Measurements from ENCODE around the gene TIMM10.

Gene TIMM10

DNA sequence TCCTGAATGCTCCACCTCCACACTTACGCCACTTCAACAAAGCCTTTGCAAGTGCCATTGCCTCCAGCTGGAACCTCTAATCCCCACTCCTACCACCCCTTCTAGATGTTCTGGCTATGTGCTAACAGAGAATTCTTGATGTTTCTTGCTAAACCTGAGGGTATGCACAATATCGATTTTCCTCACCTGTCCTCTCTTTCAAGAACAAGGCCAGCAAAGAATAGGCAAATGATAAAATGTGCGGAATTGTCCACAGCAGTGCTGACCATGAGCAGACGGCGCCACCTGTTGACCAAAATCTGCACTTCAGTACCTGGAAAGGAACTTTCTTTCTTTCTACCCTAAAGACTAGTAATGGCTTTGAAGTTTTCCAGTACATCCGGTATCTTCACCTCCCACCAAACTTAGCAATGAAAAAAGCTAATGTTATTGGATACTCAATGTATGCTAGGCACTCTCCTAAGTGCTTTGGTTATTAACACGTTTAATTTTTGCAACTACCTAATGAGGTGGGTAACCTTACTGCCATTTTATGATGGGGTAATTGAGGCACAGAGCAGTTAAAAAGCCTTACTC is 3.4 kb downstream of the TIMM10 start:
- H3K27ac ChIP-seq (replicated peaks), result no peak overlapping the region
- no peaks in the 10 kb centered on the region for H3K27me3 ChIP-seq (ENCODE audit: insufficient read depth, poor library complexity, severe bottlenecking)
- DNase-seq (ENCODE audit: low read depth in 1 of 2, low spot score in 1 of 2), result peak in 1 of 2 experiments; percentile 69
- TF ChIP-seq, protein P1, sequence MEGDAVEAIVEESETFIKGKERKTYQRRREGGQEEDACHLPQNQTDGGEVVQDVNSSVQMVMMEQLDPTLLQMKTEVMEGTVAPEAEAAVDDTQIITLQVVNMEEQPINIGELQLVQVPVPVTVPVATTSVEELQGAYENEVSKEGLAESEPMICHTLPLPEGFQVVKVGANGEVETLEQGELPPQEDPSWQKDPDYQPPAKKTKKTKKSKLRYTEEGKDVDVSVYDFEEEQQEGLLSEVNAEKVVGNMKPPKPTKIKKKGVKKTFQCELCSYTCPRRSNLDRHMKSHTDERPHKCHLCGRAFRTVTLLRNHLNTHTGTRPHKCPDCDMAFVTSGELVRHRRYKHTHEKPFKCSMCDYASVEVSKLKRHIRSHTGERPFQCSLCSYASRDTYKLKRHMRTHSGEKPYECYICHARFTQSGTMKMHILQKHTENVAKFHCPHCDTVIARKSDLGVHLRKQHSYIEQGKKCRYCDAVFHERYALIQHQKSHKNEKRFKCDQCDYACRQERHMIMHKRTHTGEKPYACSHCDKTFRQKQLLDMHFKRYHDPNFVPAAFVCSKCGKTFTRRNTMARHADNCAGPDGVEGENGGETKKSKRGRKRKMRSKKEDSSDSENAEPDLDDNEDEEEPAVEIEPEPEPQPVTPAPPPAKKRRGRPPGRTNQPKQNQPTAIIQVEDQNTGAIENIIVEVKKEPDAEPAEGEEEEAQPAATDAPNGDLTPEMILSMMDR (IDR thresholded peaks at IDR 0.05; ENCODE audit: insufficient read depth, low read length), result peak; percentile 86
- TF ChIP-seq POLR2AphosphoS5 (IDR thresholded peaks at IDR 0.05; ENCODE audit: low read depth), result no peak
- no peak overlapping the region for H3K4me3 ChIP-seq (replicated peaks; ENCODE audit: insufficient read depth, low read length)

DNA sequence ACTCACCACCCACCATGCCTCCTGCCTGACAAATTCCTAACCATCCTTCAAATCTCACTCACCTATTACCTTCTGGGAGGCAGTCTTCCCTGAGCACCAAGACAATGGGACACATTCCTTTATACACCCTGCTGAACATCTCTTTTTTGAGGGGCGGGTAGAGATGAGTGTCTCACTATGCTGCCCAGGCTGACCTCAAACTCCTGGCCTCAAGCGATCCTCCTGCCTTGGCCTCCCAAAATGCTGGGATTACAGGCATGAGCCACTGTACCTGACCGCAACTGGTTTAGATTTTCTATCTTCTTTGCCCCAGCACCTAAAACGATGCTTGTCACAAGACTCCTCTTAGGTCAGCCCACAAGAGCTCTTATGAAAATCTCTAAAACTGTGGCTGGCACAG is 7.1 kb downstream of the TIMM10 start:
- TF ChIP-seq SPI1 (IDR thresholded peaks at IDR 0.05; ENCODE audit: borderline replicate concordance, low read depth) (no peak), GABPA (IDR thresholded peaks at IDR 0.05; ENCODE audit: low read depth) (no peak), POLR2AphosphoS5 (IDR thresholded peaks at IDR 0.05; ENCODE audit: low read depth) (no peak)
- TF ChIP-seq, protein P1 (IDR thresholded peaks at IDR 0.05; ENCODE audit: insufficient read depth, low read length), result no peak
- TF ChIP-seq, protein P2, sequence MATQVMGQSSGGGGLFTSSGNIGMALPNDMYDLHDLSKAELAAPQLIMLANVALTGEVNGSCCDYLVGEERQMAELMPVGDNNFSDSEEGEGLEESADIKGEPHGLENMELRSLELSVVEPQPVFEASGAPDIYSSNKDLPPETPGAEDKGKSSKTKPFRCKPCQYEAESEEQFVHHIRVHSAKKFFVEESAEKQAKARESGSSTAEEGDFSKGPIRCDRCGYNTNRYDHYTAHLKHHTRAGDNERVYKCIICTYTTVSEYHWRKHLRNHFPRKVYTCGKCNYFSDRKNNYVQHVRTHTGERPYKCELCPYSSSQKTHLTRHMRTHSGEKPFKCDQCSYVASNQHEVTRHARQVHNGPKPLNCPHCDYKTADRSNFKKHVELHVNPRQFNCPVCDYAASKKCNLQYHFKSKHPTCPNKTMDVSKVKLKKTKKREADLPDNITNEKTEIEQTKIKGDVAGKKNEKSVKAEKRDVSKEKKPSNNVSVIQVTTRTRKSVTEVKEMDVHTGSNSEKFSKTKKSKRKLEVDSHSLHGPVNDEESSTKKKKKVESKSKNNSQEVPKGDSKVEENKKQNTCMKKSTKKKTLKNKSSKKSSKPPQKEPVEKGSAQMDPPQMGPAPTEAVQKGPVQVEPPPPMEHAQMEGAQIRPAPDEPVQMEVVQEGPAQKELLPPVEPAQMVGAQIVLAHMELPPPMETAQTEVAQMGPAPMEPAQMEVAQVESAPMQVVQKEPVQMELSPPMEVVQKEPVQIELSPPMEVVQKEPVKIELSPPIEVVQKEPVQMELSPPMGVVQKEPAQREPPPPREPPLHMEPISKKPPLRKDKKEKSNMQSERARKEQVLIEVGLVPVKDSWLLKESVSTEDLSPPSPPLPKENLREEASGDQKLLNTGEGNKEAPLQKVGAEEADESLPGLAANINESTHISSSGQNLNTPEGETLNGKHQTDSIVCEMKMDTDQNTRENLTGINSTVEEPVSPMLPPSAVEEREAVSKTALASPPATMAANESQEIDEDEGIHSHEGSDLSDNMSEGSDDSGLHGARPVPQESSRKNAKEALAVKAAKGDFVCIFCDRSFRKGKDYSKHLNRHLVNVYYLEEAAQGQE (IDR thresholded peaks at IDR 0.05; ENCODE audit: insufficient replicate concordance, low read depth), result no peak
- H3K27me3 ChIP-seq (ENCODE audit: insufficient read depth, poor library complexity, severe bottlenecking), result no peaks in the 10 kb centered on the region
- no peak for DNase-seq (ENCODE audit: low read depth in 1 of 2, low spot score in 1 of 2)
- H3K4me3 ChIP-seq (replicated peaks; ENCODE audit: insufficient read depth, low read length), result no peak overlapping the region
- no peak overlapping the region for H3K27ac ChIP-seq (replicated peaks)

DNA sequence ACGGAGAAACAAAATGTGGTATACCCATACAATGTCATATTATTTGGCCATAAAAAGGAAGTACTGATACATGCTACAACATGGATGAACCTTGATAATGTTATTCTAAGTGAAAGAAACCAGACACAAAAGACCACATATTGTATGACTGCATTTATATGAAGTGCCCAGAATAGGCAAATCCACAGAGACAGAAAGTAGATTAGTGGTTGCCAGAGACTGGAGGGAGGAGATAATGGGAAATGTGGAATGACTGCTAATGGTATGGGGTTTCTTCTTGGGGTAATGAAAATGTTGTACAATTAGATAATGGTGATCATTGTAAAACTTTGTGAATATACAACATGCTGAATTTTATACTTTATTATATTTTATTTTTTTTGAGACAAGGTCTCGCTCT is 9.4 kb downstream of the TIMM10 start:
- TF ChIP-seq SPI1 (IDR thresholded peaks at IDR 0.05; ENCODE audit: borderline replicate concordance, low read depth), result no peak
- TF ChIP-seq POLR2AphosphoS5 (IDR thresholded peaks at IDR 0.05; ENCODE audit: low read depth), result no peak
- TF ChIP-seq, protein P1 (IDR thresholded peaks at IDR 0.05; ENCODE audit: insufficient read depth, low read length), result no peak
- no peak for TF ChIP-seq GABPA (IDR thresholded peaks at IDR 0.05; ENCODE audit: low read depth)
- TF ChIP-seq, protein P2 (IDR thresholded peaks at IDR 0.05; ENCODE audit: insufficient replicate concordance, low read depth), result no peak
- no peak for DNase-seq (ENCODE audit: low read depth in 1 of 2, low spot score in 1 of 2)
- Histone ChIP-seq H3K27me3 (ENCODE audit: insufficient read depth, poor library complexity, severe bottlenecking) (no peaks in the 10 kb centered on the region), H3K27ac (replicated peaks) (no peak overlapping the region), H3K4me3 (replicated peaks; ENCODE audit: insufficient read depth, low read length) (no peak overlapping the region)

DNA sequence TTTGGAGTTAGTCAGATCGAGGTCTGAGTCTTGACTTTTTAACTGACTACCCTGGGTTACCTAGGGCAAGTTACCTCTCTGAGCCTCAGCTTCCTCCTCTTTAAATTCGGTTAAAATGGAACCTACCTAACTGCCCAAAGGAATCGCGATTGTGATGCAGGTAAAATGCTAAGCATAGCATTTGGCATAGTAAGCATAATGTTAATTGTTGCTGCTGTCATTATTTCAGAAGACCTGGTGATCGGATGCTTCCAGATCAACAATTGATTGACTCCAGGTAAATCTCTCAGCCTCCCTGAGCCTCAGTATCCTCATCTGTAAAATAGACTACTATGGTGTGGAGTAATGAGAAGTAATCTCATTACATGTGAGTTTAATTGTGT is 14.5 kb downstream of the TIMM10 start:
- peak overlapping the region; percentile 90 for H3K4me3 ChIP-seq (replicated peaks; ENCODE audit: insufficient read depth, low read length)
- no peaks in the 10 kb centered on the region for H3K27me3 ChIP-seq (ENCODE audit: insufficient read depth, poor library complexity, severe bottlenecking)
- H3K27ac ChIP-seq (replicated peaks), result peak overlapping the region; percentile 91
- no peak for DNase-seq (ENCODE audit: low read depth in 1 of 2, low spot score in 1 of 2)
- TF ChIP-seq GABPA (IDR thresholded peaks at IDR 0.05; ENCODE audit: low read depth), result no peak
- no peak for TF ChIP-seq POLR2AphosphoS5 (IDR thresholded peaks at IDR 0.05; ENCODE audit: low read depth)
- TF ChIP-seq, protein P2 (IDR thresholded peaks at IDR 0.05; ENCODE audit: insufficient replicate concordance, low read depth), result no peak
- TF ChIP-seq, protein P1 (IDR thresholded peaks at IDR 0.05; ENCODE audit: insufficient read depth, low read length), result no peak

Data from HL-60 (cell line).